GM12878 (cell line): Measurements from ENCODE around the gene ADAMTS1. TPM values are rescaled to one million over a fixed set of nuclear protein-coding genes. Genes with fewer than 3 reads are reported as not detected.

Experiments
- BCL11A ChIP-seq: IDR thresholded peaks from 2 replicates; pipeline ENCODE4 v1.6.1; 2011; ENCODE audit warnings: low read depth, low read length
- MTA3 ChIP-seq: IDR thresholded peaks from 2 replicates; pipeline ENCODE4 v1.6.1; 2012; ENCODE audit warnings: low read length, inconsistent platforms, borderline replicate concordance
- PAX5 ChIP-seq: IDR thresholded peaks from 2 replicates; pipeline ENCODE4 v1.6.1; 2011; ENCODE audit warnings: low read depth, low read length, borderline replicate concordance
- SMAD1 ChIP-seq: fragments of 450-650 bp; IDR thresholded peaks from 2 replicates; pipeline ENCODE4 v1.6.1; 2018; ENCODE audit warnings: mild to moderate bottlenecking, low read depth; ENCODE audit not compliant: partially characterized antibody
- SP1 ChIP-seq: IDR thresholded peaks from one replicate; pipeline ENCODE4 v1.6.1; 2011; ENCODE audit warnings: low read depth, low read length
- polyA plus RNA-seq, 11 experiments: library from polyadenylated mRNA; depleted of rRNA in 4 of 11; unstranded in 6 of 11; stranded (reverse) in 5 of 11; fragments of >200 nt; fragmentation: Nextera tagmentation in 4 of 11; fragmentation: Illumina TruSeq in 1 of 11; extraction: Ambion mirVana in 4 of 11; extraction: Trizol in 1 of 11; gene quantifications; 1 replicate in 1 of 11; 2 replicates in 10 of 11; pipeline versions ENCODE4 v1.2.1 to v1.2.3, GENCODE V29; 2011 to 2016; ENCODE audit warnings: inconsistent platforms in 2 of 11, missing spikeins in 2 of 11, low read depth in 1 of 11
- total RNA-seq, 4 experiments: library from RNA; depleted of rRNA in 3 of 4; stranded (reverse); fragments of >200 nt in 3 of 4; fragmentation: Illumina TruSeq in 1 of 4; extraction: Trizol in 1 of 4; gene quantifications; 2 replicates each; pipeline versions ENCODE4 v1.2.1 to v1.2.3, GENCODE V29; 2013 to 2021
- TF ChIP-seq, protein P1 (sequence below): fragments of 450-650 bp; formaldehyde crosslinking; IDR thresholded peaks from 2 replicates; pipeline ENCODE4 v1.5.0; 2022; ENCODE audit warnings: mild to moderate bottlenecking, missing genetic modification characterization
- TF ChIP-seq, protein P2 (sequence below): fragments of 450-650 bp; IDR thresholded peaks from 2 replicates; pipeline ENCODE4 v1.6.1; 2017; ENCODE audit warnings: borderline replicate concordance
- TF ChIP-seq, protein P3 (sequence below): IDR thresholded peaks from 2 replicates; pipeline ENCODE4 v1.6.1; 2012; ENCODE audit warnings: low read length, inconsistent platforms
- TF ChIP-seq, protein P4 (sequence below), 3 experiments: IDR thresholded peaks in 2 of 3; conservative IDR thresholded peaks in 1 of 3; 2 replicates each; pipeline ENCODE4 v1.5.1; 2011; ENCODE audit warnings: low read depth in 3 of 3, low read length in 3 of 3, mild to moderate bottlenecking in 3 of 3, control low read depth in 2 of 3, moderate library complexity in 2 of 3, inconsistent platforms in 1 of 3, mixed read lengths in 1 of 3; ENCODE audit not compliant: control insufficient read depth in 2 of 3, insufficient read depth in 1 of 3; ENCODE audit errors: extremely low read depth in 1 of 3

The ADAMTS1 gene
- total and polyA plus RNA-seq, 10 of the 15 experiments (the other 5 are each of a cell fraction or from before 2014, with no cell fraction given) = 0.06 to 0.21 (median 0.08) TPM; not detected in 6

DNA sequence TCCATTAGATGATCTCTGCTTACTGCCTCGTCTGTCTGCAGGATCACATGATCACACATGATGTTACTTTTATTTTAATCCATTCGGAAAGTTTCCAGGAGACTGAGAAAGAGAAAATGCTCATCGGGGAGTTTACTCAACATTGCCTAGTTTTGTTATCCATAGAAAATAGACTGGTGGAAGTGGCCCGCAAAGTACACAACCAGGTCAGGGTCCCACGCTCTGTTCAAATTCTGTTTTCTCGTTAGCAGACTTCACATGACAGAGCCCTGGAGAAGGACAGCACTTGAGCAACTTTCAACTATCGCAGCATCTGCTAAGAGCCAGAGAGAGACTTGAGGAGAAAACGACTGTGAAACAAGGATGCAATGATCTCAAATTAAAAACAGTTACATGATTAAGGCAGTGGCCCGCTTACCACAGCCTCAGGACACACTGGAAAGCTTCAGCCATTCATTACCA, 44.2 kb downstream of the ADAMTS1 start (continued):
- TF ChIP-seq, protein P1, sequence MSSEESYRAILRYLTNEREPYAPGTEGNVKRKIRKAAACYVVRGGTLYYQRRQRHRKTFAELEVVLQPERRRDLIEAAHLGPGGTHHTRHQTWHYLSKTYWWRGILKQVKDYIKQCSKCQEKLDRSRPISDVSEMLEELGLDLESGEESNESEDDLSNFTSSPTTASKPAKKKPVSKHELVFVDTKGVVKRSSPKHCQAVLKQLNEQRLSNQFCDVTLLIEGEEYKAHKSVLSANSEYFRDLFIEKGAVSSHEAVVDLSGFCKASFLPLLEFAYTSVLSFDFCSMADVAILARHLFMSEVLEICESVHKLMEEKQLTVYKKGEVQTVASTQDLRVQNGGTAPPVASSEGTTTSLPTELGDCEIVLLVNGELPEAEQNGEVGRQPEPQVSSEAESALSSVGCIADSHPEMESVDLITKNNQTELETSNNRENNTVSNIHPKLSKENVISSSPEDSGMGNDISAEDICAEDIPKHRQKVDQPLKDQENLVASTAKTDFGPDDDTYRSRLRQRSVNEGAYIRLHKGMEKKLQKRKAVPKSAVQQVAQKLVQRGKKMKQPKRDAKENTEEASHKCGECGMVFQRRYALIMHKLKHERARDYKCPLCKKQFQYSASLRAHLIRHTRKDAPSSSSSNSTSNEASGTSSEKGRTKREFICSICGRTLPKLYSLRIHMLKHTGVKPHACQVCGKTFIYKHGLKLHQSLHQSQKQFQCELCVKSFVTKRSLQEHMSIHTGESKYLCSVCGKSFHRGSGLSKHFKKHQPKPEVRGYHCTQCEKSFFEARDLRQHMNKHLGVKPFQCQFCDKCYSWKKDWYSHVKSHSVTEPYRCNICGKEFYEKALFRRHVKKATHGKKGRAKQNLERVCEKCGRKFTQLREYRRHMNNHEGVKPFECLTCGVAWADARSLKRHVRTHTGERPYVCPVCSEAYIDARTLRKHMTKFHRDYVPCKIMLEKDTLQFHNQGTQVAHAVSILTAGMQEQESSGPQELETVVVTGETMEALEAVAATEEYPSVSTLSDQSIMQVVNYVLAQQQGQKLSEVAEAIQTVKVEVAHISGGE (CRISPR knock-in tag) = no peak
- TF ChIP-seq, protein P2, sequence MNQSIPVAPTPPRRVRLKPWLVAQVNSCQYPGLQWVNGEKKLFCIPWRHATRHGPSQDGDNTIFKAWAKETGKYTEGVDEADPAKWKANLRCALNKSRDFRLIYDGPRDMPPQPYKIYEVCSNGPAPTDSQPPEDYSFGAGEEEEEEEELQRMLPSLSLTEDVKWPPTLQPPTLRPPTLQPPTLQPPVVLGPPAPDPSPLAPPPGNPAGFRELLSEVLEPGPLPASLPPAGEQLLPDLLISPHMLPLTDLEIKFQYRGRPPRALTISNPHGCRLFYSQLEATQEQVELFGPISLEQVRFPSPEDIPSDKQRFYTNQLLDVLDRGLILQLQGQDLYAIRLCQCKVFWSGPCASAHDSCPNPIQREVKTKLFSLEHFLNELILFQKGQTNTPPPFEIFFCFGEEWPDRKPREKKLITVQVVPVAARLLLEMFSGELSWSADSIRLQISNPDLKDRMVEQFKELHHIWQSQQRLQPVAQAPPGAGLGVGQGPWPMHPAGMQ = no peak
- TF ChIP-seq SMAD1 (no peak), SP1 (no peak), BCL11A (no peak), PAX5 (no peak), MTA3 (no peak)
- TF ChIP-seq, protein P3, sequence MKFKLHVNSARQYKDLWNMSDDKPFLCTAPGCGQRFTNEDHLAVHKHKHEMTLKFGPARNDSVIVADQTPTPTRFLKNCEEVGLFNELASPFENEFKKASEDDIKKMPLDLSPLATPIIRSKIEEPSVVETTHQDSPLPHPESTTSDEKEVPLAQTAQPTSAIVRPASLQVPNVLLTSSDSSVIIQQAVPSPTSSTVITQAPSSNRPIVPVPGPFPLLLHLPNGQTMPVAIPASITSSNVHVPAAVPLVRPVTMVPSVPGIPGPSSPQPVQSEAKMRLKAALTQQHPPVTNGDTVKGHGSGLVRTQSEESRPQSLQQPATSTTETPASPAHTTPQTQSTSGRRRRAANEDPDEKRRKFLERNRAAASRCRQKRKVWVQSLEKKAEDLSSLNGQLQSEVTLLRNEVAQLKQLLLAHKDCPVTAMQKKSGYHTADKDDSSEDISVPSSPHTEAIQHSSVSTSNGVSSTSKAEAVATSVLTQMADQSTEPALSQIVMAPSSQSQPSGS = no peak
- TF ChIP-seq, protein P4, sequence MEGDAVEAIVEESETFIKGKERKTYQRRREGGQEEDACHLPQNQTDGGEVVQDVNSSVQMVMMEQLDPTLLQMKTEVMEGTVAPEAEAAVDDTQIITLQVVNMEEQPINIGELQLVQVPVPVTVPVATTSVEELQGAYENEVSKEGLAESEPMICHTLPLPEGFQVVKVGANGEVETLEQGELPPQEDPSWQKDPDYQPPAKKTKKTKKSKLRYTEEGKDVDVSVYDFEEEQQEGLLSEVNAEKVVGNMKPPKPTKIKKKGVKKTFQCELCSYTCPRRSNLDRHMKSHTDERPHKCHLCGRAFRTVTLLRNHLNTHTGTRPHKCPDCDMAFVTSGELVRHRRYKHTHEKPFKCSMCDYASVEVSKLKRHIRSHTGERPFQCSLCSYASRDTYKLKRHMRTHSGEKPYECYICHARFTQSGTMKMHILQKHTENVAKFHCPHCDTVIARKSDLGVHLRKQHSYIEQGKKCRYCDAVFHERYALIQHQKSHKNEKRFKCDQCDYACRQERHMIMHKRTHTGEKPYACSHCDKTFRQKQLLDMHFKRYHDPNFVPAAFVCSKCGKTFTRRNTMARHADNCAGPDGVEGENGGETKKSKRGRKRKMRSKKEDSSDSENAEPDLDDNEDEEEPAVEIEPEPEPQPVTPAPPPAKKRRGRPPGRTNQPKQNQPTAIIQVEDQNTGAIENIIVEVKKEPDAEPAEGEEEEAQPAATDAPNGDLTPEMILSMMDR (IDR thresholded peaks at IDR 0.05 in 2 of 3, conservative IDR thresholded peaks at IDR 0.05 in 1 of 3; ENCODE audit: control insufficient read depth in 2 of 3, extremely low read depth in 1 of 3, insufficient read depth in 1 of 3, low read depth in 3 of 3, low read length in 3 of 3) = no peak
